Measurements from ENCODE around the gene ZNF423. TPM values are rescaled to one million over a fixed set of nuclear protein-coding genes. Genes with fewer than 3 reads are reported as not detected.

ZNF423 gene
- total and polyA plus RNA-seq, 2 donors, result 0.52 to 1.6 TPM

DNA sequence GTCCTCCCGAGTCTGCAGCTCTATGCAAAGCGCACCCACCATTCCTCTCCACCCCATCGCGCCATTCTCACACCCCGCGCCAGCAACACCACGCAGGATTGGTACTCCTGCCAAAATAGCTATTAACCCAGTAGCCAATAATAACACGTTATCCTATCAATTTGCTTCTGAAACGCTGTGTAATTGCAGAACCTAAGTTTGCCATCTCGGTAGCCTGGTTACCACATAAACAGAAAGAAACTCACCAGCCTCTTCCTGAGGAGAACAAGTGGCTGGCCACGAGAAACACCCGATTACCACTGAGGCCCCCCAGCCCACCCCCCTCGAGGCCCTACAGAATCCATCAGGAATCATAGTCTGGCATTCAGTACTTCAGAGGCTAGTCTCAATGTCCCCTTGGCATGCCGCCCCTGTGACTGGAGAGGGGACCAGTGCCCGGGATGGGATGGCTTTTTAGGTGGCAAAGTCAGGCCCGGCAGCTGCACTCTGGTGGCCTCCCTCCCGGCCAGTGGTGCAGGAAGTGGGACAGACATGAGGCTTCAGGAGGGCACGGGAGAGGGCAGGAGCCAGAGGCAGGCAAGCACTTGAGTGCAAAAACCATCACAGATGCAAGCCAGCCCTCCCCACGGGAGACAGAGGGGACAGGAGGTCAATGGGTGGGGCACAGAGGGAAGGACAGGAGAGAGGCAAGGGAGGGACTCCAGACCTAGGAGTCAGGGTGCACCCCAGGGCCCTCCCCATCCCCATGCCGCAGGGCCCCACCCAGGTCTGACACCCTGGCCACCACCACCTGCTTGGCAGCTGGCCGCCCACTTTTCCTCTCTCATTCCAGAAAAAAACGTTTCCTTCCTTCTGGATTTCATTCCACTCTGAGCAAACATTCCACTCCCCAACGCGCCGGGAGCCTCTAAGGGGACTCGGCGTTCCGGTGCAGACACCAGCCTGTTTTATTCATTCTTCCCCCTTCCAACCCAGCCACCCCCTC is 192.5 kb downstream of the ZNF423 start:
- Histone ChIP-seq H3K4me1 (ENCODE audit: control insufficient read depth in 2 of 2, insufficient read depth in 2 of 2, low read length in 2 of 2) (no peaks in the 10 kb centered on the region), H3K9me3 (ENCODE audit: control insufficient read depth in 2 of 2, insufficient read depth in 1 of 2, low read length in 1 of 2) (no peaks in the 10 kb centered on the region), H3K27me3 (ENCODE audit: control insufficient read depth in 2 of 2, insufficient read depth in 1 of 2, low read length in 1 of 2) (no peaks in the 10 kb centered on the region), H3K36me3 (ENCODE audit: control insufficient read depth in 2 of 2, insufficient read depth in 2 of 2, low read length in 1 of 2) (no peaks in the 10 kb centered on the region), H3K27ac (ENCODE audit: low read depth in 1 of 2, low read length in 1 of 2) (no peak overlapping the region), H3K4me3 (ENCODE audit: low read length in 2 of 2) (no peak overlapping the region)
- WGBS, result 76% methylated on average over 28 of the region's 28 CpGs
- no peak for DNase-seq (ENCODE audit: low read depth in 6 of 9, low spot score in 9 of 9)

GRCh38 chr16:49662569-49662968 is 193.3 kb downstream of the ZNF423 start:
- DNase-seq (ENCODE audit: low read depth in 6 of 9, low spot score in 9 of 9), result no peak
- Histone ChIP-seq H3K36me3 (ENCODE audit: control insufficient read depth in 2 of 2, insufficient read depth in 2 of 2, low read length in 1 of 2) (no peaks in the 10 kb centered on the region), H3K27ac (ENCODE audit: low read depth in 1 of 2, low read length in 1 of 2) (no peak overlapping the region), H3K9me3 (ENCODE audit: control insufficient read depth in 2 of 2, insufficient read depth in 1 of 2, low read length in 1 of 2) (no peaks in the 10 kb centered on the region), H3K4me1 (ENCODE audit: control insufficient read depth in 2 of 2, insufficient read depth in 2 of 2, low read length in 2 of 2) (no peaks in the 10 kb centered on the region), H3K4me3 (ENCODE audit: low read length in 2 of 2) (no peak overlapping the region), H3K27me3 (ENCODE audit: control insufficient read depth in 2 of 2, insufficient read depth in 1 of 2, low read length in 1 of 2) (no peaks in the 10 kb centered on the region)
- 95% methylated on average over 4 of the region's 4 CpGs for WGBS

- no peak for DNase-seq (ENCODE audit: low read depth in 6 of 9, low spot score in 9 of 9)
- no peaks in the 10 kb centered on the region for H3K27me3 ChIP-seq (ENCODE audit: control insufficient read depth in 2 of 2, insufficient read depth in 1 of 2, low read length in 1 of 2)
- no peak overlapping the region for H3K27ac ChIP-seq (ENCODE audit: low read depth in 1 of 2, low read length in 1 of 2)
- H3K4me1 ChIP-seq (ENCODE audit: control insufficient read depth in 2 of 2, insufficient read depth in 2 of 2, low read length in 2 of 2), result no peaks in the 10 kb centered on the region
- no peak overlapping the region for H3K4me3 ChIP-seq (ENCODE audit: low read length in 2 of 2)
- no peaks in the 10 kb centered on the region for H3K9me3 ChIP-seq (ENCODE audit: control insufficient read depth in 2 of 2, insufficient read depth in 1 of 2, low read length in 1 of 2)
- no peaks in the 10 kb centered on the region for H3K36me3 ChIP-seq (ENCODE audit: control insufficient read depth in 2 of 2, insufficient read depth in 2 of 2, low read length in 1 of 2)
- 95% methylated on average over 16 of the region's 16 CpGs for WGBS
These were observed 194.3 kb downstream of the ZNF423 start for GRCh38 chr16:49661465-49662187.

- Histone ChIP-seq H3K27ac (ENCODE audit: low read depth in 1 of 2, low read length in 1 of 2) (no peak overlapping the region), H3K4me3 (ENCODE audit: low read length in 2 of 2) (no peak overlapping the region), H3K9me3 (ENCODE audit: control insufficient read depth in 2 of 2, insufficient read depth in 1 of 2, low read length in 1 of 2) (no peaks in the 10 kb centered on the region), H3K36me3 (ENCODE audit: control insufficient read depth in 2 of 2, insufficient read depth in 2 of 2, low read length in 1 of 2) (no peaks in the 10 kb centered on the region), H3K27me3 (ENCODE audit: control insufficient read depth in 2 of 2, insufficient read depth in 1 of 2, low read length in 1 of 2) (no peaks in the 10 kb centered on the region), H3K4me1 (ENCODE audit: control insufficient read depth in 2 of 2, insufficient read depth in 2 of 2, low read length in 2 of 2) (no peaks in the 10 kb centered on the region)
- no peak for DNase-seq (ENCODE audit: low read depth in 6 of 9, low spot score in 9 of 9)
- 95% methylated on average over 3 of the region's 3 CpGs for WGBS
These were observed 195.3 kb downstream of the ZNF423 start for GRCh38 chr16:49660626-49661025.

DNA sequence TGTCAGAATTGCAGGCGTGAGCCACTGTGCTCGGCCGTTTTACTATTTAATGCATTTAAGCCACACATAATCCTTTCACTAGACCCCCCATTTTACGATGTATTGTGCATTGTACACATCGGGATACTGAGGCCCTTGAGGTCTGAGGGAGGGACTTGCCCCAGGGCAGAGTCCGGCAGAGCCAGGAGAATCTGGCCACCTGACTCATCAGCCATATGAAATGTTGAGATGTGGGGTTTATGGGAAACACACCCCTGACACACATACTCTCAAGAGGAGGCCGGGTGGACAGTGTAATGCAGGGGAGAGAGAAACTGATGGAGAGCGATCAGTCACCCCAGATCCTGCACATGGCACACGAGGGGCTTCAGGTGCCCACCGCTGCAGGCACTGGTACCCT is 196.6 kb downstream of the ZNF423 start:
- Histone ChIP-seq H3K36me3 (ENCODE audit: control insufficient read depth in 2 of 2, insufficient read depth in 2 of 2, low read length in 1 of 2) (no peaks in the 10 kb centered on the region), H3K9me3 (ENCODE audit: control insufficient read depth in 2 of 2, insufficient read depth in 1 of 2, low read length in 1 of 2) (no peaks in the 10 kb centered on the region), H3K27me3 (ENCODE audit: control insufficient read depth in 2 of 2, insufficient read depth in 1 of 2, low read length in 1 of 2) (no peaks in the 10 kb centered on the region), H3K4me1 (ENCODE audit: control insufficient read depth in 2 of 2, insufficient read depth in 2 of 2, low read length in 2 of 2) (no peaks in the 10 kb centered on the region), H3K4me3 (ENCODE audit: low read length in 2 of 2) (no peak overlapping the region), H3K27ac (ENCODE audit: low read depth in 1 of 2, low read length in 1 of 2) (no peak overlapping the region)
- 97% methylated on average over 10 of the region's 10 CpGs for WGBS
- no peak for DNase-seq (ENCODE audit: low read depth in 6 of 9, low spot score in 9 of 9)

GRCh38 chr16:49658531-49658930 is 197.4 kb downstream of the ZNF423 start:
- Histone ChIP-seq H3K9me3 (ENCODE audit: control insufficient read depth in 2 of 2, insufficient read depth in 1 of 2, low read length in 1 of 2) (no peaks in the 10 kb centered on the region), H3K4me3 (ENCODE audit: low read length in 2 of 2) (no peak overlapping the region), H3K27ac (ENCODE audit: low read depth in 1 of 2, low read length in 1 of 2) (no peak overlapping the region), H3K36me3 (ENCODE audit: control insufficient read depth in 2 of 2, insufficient read depth in 2 of 2, low read length in 1 of 2) (no peaks in the 10 kb centered on the region), H3K4me1 (ENCODE audit: control insufficient read depth in 2 of 2, insufficient read depth in 2 of 2, low read length in 2 of 2) (no peaks in the 10 kb centered on the region), H3K27me3 (ENCODE audit: control insufficient read depth in 2 of 2, insufficient read depth in 1 of 2, low read length in 1 of 2) (no peaks in the 10 kb centered on the region)
- DNase-seq (ENCODE audit: low read depth in 6 of 9, low spot score in 9 of 9), result no peak
- WGBS, result 92% methylated on average over 8 of the region's 8 CpGs

- no peaks in the 10 kb centered on the region for H3K9me3 ChIP-seq (ENCODE audit: control insufficient read depth in 2 of 2, insufficient read depth in 1 of 2, low read length in 1 of 2)
- H3K27ac ChIP-seq (ENCODE audit: low read depth in 1 of 2, low read length in 1 of 2), result no peak overlapping the region
- no peaks in the 10 kb centered on the region for H3K27me3 ChIP-seq (ENCODE audit: control insufficient read depth in 2 of 2, insufficient read depth in 1 of 2, low read length in 1 of 2)
- no peak for DNase-seq (ENCODE audit: low read depth in 6 of 9, low spot score in 9 of 9)
- H3K4me3 ChIP-seq (ENCODE audit: low read length in 2 of 2), result no peak overlapping the region
- peaks cover 0 to 2% of the 10 kb centered on the region in 2 donors for H3K4me1 ChIP-seq (ENCODE audit: control insufficient read depth in 2 of 2, insufficient read depth in 2 of 2, low read length in 2 of 2)
- no peaks in the 10 kb centered on the region for H3K36me3 ChIP-seq (ENCODE audit: control insufficient read depth in 2 of 2, insufficient read depth in 2 of 2, low read length in 1 of 2)
- WGBS, result 93% methylated on average over 11 of the region's 11 CpGs
These were observed 198.0 kb downstream of the ZNF423 start for GRCh38 chr16:49657736-49658465.

DNA sequence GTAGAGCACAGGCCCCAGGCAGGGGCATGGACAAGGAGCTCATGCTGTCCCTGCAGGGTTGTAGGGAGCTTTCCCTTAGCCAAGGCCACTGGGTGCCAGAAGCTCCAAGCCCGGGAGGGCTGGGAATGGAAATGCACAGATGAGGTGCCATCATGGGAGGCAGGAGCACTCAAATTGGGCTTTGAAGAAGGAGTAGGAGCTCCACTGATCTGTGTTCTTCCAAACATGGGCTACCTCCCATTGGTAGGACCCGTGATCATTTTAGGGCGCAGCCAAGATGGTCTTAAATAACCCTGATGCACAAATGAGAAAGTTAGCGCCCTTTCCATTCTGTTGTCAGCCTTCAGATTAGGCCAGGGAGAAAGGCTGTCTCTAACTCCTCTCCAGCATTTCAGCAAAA is 201.5 kb downstream of the ZNF423 start:
- DNase-seq (ENCODE audit: low read depth in 6 of 9, low spot score in 9 of 9), result no peak
- Histone ChIP-seq H3K27me3 (ENCODE audit: control insufficient read depth in 2 of 2, insufficient read depth in 1 of 2, low read length in 1 of 2) (no peaks in the 10 kb centered on the region), H3K4me1 (ENCODE audit: control insufficient read depth in 2 of 2, insufficient read depth in 2 of 2, low read length in 2 of 2) (peaks cover 0 to 2% of the 10 kb centered on the region in 2 donors), H3K27ac (ENCODE audit: low read depth in 1 of 2, low read length in 1 of 2) (no peak overlapping the region), H3K36me3 (ENCODE audit: control insufficient read depth in 2 of 2, insufficient read depth in 2 of 2, low read length in 1 of 2) (no peaks in the 10 kb centered on the region), H3K9me3 (ENCODE audit: control insufficient read depth in 2 of 2, insufficient read depth in 1 of 2, low read length in 1 of 2) (no peaks in the 10 kb centered on the region), H3K4me3 (ENCODE audit: low read length in 2 of 2) (no peak overlapping the region)
- WGBS, result 97% methylated on average over 4 of the region's 4 CpGs

GRCh38 chr16:49653577-49653976 is 202.3 kb downstream of the ZNF423 start:
- H3K27ac ChIP-seq (ENCODE audit: low read depth in 1 of 2, low read length in 1 of 2), result no peak overlapping the region
- no peaks in the 10 kb centered on the region for H3K9me3 ChIP-seq (ENCODE audit: control insufficient read depth in 2 of 2, insufficient read depth in 1 of 2, low read length in 1 of 2)
- peaks cover 0 to 2% of the 10 kb centered on the region in 2 donors for H3K4me1 ChIP-seq (ENCODE audit: control insufficient read depth in 2 of 2, insufficient read depth in 2 of 2, low read length in 2 of 2)
- WGBS, result 96% methylated on average over 1 of the region's 1 CpG
- DNase-seq (ENCODE audit: low read depth in 6 of 9, low spot score in 9 of 9), result no peak
- no peaks in the 10 kb centered on the region for H3K27me3 ChIP-seq (ENCODE audit: control insufficient read depth in 2 of 2, insufficient read depth in 1 of 2, low read length in 1 of 2)
- no peaks in the 10 kb centered on the region for H3K36me3 ChIP-seq (ENCODE audit: control insufficient read depth in 2 of 2, insufficient read depth in 2 of 2, low read length in 1 of 2)
- H3K4me3 ChIP-seq (ENCODE audit: low read length in 2 of 2), result no peak overlapping the region
